Measurements from ENCODE around the gene GTF3C1. TPM values are rescaled to one million over a fixed set of nuclear protein-coding genes. Genes with fewer than 3 reads are reported as not detected.

The GTF3C1 gene
- total RNA-seq, 4 donors from 2014 or later: 129 to 276 (median 181) TPM

DNA sequence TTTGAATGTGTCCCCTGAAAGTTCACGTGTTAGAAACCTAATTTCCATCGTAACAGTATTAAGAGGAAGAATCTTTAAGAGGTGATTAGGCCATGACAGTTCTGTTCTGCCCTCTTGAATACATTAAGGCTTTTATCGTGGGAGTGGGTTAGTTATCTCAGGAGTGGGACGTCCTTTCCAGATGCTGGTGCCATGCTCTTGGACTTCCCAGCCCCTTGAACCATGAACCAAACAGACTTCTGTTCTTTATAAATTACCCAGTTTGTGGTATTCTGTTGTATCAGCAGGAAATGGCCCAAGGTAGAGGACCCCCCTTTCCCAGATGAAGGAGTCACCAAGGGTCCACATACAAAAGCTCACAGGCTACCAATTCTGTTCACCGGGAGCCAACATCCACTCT lies 10.1 kb downstream of the GTF3C1 start:
- Histone ChIP-seq H3K27me3 (no peaks in the 10 kb centered on the region), H3K27ac (no peak overlapping the region), H3K9me3 (no peaks in the 10 kb centered on the region), H3K4me3 (no peak overlapping the region), H3K36me3 (peaks cover 95% of the 10 kb centered on the region), H3K4me1 (no peaks in the 10 kb centered on the region)
- WGBS: 76% methylated on average over 5 of the region's 5 CpGs
- TF ChIP-seq CTCF (IDR thresholded peaks at IDR 0.05) (no peak), EP300 (IDR thresholded peaks at IDR 0.05) (no peak), POLR2AphosphoS5 (IDR thresholded peaks at IDR 0.05) (no peak), POLR2A (IDR thresholded peaks at IDR 0.05) (no peak)
- DNase-seq (ENCODE audit: low spot score in 2 of 2): no peak

DNA sequence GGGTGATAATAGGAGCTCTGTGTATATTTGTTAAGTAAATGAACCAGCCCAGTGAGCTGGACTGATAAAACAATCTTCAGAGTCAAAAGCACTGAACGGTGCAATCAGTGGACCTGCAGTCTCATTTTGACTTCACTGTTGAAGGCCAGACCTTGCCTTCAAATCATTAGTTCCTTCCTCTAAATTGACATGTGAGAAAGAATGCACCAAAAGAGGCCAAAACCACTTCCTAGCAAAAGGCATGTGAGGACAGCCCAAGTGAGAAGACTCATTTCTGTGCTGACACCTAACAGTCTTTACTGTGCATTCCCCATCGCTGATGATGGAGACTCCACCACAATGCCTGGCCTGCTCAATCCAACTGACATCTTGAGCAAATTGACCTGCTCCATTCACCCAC lies 10.6 kb downstream of the GTF3C1 start:
- no peak for TF ChIP-seq POLR2A (IDR thresholded peaks at IDR 0.05)
- no peak for TF ChIP-seq CTCF (IDR thresholded peaks at IDR 0.05)
- no peak for TF ChIP-seq POLR2AphosphoS5 (IDR thresholded peaks at IDR 0.05)
- no peak for TF ChIP-seq EP300 (IDR thresholded peaks at IDR 0.05)
- Histone ChIP-seq H3K27me3 (no peaks in the 10 kb centered on the region), H3K4me3 (no peak overlapping the region), H3K9me3 (no peaks in the 10 kb centered on the region), H3K4me1 (no peaks in the 10 kb centered on the region), H3K36me3 (peaks cover 95% of the 10 kb centered on the region), H3K27ac (no peak overlapping the region)
- no peak for DNase-seq (ENCODE audit: low spot score in 2 of 2)
- WGBS: 95% methylated on average over 2 of the region's 2 CpGs

GRCh38 chr16:27538528-27538927 lies 11.2 kb downstream of the GTF3C1 start:
- Histone ChIP-seq H3K4me3 (no peak overlapping the region), H3K4me1 (no peaks in the 10 kb centered on the region), H3K27ac (no peak overlapping the region), H3K36me3 (peaks cover 95% of the 10 kb centered on the region), H3K9me3 (no peaks in the 10 kb centered on the region), H3K27me3 (no peaks in the 10 kb centered on the region)
- WGBS: 74% methylated on average over 5 of the region's 5 CpGs
- TF ChIP-seq CTCF (IDR thresholded peaks at IDR 0.05) (no peak), EP300 (IDR thresholded peaks at IDR 0.05) (no peak), POLR2AphosphoS5 (IDR thresholded peaks at IDR 0.05) (no peak), POLR2A (IDR thresholded peaks at IDR 0.05) (no peak)
- no peak for DNase-seq (ENCODE audit: low spot score in 2 of 2)

DNA sequence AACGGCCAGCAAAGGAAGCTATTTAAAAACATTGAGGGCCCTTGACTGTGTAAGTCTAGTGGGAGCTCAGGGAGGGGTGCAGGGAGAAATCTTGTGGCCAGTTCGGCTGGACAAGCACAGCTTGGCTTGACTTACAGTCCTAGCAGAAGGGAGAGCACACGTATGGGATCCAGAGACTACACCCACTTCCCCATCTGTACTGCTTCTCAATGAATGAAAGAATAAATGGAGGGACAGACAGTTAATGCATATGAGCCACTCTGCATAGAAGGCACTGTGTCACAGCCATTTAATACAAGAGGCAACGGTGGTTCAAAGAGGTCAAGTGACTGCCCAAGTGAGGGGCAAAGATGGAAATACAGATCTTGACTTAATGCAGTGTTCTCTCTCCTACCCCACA lies 15.5 kb downstream of the GTF3C1 start:
- H3K27me3 ChIP-seq: no peaks in the 10 kb centered on the region
- no peaks in the 10 kb centered on the region for H3K9me3 ChIP-seq
- DNase-seq (ENCODE audit: low spot score in 2 of 2): no peak
- 100% methylated on average over 4 of the region's 4 CpGs for WGBS
- no peaks in the 10 kb centered on the region for H3K4me1 ChIP-seq
- H3K36me3 ChIP-seq: peaks cover 94% of the 10 kb centered on the region
- no peak overlapping the region for H3K4me3 ChIP-seq
- no peak for TF ChIP-seq EP300 (IDR thresholded peaks at IDR 0.05)
- no peak for TF ChIP-seq POLR2A (IDR thresholded peaks at IDR 0.05)
- TF ChIP-seq POLR2AphosphoS5 (IDR thresholded peaks at IDR 0.05): no peak
- no peak for TF ChIP-seq CTCF (IDR thresholded peaks at IDR 0.05)
- no peak overlapping the region for H3K27ac ChIP-seq

DNA sequence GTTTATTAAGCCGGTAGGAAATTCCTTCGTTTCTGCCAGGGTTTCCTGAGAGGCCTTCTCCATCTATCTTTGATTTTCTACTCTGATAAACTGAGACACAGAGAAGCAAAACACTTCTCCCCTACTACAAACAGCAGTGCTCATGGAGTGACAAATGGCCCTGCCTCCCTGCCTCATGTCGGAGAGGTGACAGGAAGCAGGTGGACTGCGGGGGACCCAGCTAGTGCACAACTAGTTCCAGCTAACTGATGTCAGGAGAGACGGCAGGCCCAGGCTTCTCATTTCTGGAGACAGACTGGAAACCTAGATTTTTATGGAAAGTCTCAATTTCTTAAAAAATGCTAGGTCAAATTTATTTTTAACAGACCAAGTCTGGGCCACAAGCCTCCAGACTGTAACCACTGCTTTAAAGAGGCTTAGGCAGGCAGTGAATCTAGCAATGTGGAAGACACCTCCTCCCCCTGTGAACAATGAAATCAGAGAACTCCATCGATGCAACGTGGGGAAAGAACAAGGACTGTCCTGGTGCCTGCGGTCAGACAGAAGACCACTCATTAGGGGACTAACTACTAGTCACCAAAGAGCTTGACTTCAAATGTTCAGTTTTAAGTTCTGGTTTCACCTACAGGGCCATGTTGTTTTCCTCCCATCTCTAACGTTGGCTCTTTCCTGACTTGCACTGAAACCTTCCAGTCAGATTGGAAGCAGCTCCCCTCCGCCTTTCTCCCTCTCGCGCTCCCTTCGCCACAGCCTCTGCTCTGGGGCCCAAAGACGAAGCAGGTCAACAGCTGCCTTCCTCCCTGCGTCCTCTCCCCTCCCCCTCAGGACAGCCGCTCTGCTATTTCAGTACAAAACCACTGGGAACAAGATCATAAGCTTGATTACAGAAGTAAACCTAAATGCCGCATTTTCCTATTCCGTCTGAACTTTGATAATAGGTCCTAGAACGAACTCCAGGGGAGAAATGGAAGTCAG lies 17.6 kb downstream of the GTF3C1 start:
- H3K4me3 ChIP-seq: no peak overlapping the region
- H3K9me3 ChIP-seq: no peaks in the 10 kb centered on the region
- H3K27me3 ChIP-seq: no peaks in the 10 kb centered on the region
- DNase-seq (ENCODE audit: low spot score in 2 of 2): no peak
- H3K4me1 ChIP-seq: no peaks in the 10 kb centered on the region
- no peak for TF ChIP-seq POLR2A (IDR thresholded peaks at IDR 0.05)
- peaks cover 97% of the 10 kb centered on the region for H3K36me3 ChIP-seq
- 85% methylated on average over 19 of the region's 19 CpGs for WGBS
- H3K27ac ChIP-seq: no peak overlapping the region
